NCI-H510A treated with DMSO at 0.1 percent for 48 hours (cell line): Measurements from ENCODE around the gene STK39.

Experiments used
- DNase-seq: peaks from one replicate; lab custom pipeline; 2025; lab: John Stamatoyannopoulos, UW

The STK39 gene

DNA sequence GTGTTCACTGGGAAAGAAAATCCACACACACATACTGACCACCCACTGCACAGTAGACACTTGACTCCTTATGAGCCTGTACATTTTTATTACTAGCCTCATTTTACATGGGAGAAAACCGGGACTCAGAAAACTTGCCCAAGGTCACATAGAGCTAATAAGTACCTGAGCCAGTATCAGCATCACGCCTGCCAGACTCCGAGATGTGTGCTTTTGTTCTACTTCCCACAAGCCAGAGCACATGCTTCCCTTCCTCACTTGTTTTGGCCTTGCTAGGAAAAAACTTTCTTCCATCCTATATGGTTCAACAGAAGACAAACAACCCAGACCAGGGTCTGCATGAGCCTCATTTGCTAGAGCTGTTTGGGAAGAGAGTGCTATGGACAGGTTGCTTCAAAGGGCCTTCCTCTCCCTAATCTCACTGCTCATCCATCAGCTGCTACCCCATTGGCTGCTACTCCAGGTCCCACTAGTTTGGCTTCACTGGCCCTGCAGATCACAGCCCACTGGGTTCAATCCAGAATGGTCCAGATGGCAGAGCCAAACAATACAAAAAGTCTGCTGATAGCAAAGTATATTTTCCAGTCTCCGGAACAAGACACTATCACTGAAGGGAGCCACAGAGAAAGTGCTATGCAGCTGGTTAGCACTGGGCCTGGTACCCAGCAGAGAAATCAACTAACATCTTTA lies 63.9 kb downstream of the STK39 start:
- DNase-seq = no peak

DNA sequence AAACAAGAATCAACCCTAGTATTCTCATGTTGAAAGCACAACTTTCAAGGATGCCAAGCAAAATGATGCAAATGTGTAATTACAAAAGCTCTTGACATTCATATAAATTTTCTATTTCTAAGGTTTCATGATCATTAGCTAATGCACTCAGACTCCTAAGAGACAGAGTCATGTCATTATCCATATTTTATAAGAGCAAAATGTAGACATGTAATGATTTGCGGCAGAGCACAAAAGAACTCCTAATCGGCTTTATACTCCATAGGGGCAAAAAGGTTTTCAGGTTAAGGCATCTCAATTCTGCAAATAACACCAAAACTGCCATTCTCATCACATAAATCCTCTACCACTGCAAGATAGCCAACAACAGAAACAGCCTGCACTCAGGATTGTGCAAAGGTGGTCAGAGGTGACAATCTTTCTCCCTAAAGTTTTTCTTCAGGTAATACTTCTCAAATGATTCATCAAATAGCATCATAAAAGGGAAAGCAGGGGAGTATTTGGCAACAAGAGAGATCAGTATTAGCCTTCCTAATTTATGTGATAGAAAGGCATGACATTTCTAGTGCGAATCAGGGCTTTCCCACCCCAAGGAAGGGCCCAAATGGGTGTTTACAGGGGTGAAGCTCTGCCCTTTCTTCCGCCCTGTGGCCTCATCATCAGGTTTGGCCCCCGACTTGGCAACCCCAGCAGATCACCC lies 64.7 kb downstream of the STK39 start:
- no peak for DNase-seq

DNA sequence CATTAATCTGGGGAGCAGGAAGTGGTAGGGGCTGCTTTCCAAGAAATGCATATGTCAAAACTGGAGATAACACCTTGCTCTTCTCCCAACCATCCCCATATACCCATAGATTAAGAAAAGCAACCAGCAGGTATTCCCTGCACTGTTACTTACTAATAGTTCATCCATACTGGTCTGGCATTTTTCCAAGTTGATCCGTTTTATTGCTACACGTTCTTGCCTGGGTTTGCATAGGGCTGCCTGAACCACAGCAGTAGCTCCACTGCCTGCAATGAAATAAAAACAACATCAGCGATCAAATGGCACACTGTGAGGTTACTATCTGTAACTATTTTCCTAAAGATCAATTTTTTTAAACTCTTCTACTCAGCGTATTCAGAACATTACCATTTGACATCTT lies 65.6 kb downstream of the STK39 start:
- DNase-seq = peak; percentile 30

DNA sequence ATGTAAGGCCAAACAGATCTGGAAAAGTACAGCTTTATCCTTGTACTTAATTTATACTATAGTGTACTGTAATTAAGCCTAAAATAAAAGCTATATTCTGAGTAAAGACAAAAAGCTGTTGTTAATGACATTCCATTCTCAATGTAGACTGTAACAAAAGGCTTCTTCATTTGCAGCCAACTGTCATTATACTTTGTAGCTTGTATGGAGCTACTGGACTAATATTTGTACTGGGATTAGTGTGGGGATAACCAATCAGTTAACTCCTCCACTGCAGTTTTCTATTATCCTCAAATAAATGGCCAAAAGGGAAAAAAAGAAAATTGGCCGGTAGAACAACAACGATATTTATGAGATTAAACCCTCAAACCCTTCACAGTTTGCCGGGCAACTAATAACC lies 66.5 kb downstream of the STK39 start:
- DNase-seq = no peak

DNA sequence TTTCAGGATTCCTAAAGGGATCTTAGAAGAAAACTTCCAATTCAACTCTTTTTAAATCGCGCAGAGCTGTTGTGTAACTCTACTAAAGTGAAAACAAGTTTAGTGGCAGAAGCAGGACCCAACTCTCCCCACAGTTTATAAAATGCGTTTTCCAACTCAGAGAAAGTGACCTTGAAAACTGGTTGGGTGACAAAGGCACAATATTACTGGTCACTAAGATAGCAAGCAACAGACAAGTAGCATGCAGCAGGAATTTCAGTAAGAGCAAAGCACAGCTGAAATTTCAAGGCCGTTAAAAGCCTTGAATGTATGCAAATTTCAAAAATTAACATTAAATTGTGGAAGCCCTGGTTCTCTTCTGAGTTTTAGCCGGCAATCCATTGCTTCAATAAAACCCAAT lies 66.9 kb downstream of the STK39 start:
- DNase-seq = no peak

DNA sequence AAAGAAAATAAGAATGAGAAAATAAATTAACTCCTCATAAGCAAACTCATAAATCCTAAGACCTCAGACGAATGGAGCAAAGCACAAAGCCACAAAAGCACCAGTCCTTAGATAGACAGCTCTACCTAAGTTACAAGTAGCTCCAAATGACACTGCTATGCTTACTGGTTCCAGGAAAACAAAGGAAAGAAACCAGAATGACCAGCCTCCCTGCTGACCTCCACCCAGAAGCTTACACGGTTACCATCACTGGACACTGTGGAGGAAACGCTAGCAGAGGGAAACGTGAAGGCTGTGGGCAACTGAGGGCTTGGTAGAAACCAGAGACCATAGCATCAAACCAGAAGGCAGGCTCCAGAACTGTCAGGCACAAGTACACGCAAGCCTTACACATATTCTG lies 67.8 kb downstream of the STK39 start:
- no peak for DNase-seq

DNA sequence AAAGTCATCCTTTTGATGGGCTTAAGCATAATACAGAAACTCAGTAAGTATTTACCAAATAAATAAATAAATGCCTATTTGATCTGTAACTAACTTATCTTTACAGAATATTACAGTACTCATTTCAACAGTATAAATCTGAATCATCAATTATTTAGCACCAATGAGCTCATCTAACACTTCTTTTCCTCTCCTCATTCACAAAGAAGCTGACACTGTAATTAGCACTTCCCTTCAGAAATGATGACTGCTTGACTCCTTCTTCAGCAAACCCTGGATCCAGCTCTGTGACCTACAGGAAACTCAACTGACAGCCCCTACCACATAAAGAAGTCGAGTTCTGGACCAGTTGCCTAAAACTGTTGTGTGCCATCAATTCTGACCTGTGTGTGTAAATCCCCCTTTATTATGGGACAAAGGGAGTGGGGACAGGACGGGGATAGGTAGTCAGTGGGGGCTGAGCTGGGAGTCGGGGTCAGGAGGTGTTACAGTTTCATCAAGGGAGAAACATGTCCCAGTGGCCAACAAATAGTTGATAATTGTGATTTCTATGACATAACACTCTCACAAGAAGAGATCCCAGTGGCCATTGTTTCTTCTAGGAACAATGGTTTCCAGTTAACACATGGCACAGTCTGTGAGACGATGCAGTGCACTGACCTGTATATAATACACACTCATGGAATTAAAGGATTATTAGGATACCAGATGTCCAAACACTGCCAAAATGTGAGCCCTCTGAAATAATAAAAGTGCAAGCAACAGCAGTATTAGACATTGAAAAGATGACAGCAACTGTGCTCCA lies 68.7 kb downstream of the STK39 start:
- no peak for DNase-seq

DNA sequence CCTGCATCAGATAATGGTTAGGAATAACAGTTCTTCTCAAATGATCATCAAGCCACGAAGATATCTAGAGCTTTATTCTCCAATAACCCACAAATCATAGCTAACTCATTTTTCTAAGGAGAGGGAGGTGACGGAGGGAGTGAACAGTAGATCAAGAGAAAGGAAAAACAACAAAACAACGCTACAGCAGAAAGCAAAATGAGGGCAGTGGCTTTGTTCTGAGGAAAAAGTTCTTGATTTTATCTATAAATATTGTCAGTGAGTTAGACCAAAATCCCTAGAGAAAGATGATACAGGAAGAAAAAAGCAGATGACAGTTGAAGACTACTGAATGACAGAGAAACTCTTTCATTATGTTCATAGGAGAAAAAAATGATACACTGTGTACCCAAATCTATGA lies 71.0 kb downstream of the STK39 start:
- DNase-seq = no peak

DNA sequence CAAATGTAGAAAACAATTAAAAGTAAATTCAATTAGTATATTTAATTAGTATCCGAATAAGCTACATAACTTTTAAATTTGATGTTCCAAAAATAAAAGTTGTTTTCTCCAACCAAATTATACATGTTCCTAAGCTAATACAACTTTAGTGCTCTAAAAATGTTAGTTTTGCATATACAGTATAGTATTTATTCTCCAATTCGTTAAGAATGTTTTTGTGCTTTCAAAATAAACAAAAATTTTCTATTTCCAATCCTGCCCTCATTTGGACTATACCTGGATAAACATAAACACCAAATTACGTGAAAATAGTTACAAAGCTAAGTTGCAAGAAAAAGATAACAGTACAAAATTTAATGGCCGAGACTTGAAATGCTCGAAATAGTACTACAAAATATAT lies 71.9 kb downstream of the STK39 start:
- no peak for DNase-seq

DNA sequence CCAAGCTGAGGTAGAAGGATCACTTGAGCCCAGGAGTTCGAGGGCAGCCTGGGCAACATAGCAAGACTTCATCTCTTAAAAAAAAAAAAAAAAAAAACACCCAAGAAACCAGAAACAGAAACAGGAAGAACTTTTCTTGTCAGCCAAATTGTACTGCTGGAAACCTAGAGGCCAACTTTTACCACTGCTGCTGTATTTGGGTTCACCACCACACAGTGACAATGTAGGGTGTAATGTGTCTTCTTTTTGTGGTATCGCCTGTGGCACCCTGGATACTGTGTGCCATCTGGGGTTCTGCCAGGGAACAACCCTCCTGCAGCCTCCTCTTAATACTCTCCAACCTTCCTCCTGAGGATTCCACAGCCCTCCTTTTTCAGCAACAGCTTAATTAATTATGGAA lies 72.6 kb downstream of the STK39 start:
- DNase-seq = no peak

DNA sequence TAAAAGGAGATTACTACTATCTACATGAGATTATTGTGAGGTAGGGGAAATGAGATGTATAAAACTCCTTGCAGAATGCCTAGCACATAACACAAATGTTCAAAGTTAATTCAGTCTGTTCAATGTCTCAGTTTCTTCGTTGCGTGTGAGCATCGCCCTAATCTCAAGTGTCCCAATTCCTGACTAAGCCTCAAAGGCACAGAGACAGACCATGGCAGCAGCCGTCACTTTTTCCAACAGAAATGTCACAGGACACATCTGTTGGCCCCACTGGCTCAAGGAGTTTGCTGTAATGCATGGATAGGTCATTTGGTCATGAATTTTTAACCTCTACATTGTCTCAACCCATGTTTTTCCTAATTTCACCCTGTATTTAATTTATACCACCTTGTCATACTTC lies 75.3 kb downstream of the STK39 start:
- no peak for DNase-seq

DNA sequence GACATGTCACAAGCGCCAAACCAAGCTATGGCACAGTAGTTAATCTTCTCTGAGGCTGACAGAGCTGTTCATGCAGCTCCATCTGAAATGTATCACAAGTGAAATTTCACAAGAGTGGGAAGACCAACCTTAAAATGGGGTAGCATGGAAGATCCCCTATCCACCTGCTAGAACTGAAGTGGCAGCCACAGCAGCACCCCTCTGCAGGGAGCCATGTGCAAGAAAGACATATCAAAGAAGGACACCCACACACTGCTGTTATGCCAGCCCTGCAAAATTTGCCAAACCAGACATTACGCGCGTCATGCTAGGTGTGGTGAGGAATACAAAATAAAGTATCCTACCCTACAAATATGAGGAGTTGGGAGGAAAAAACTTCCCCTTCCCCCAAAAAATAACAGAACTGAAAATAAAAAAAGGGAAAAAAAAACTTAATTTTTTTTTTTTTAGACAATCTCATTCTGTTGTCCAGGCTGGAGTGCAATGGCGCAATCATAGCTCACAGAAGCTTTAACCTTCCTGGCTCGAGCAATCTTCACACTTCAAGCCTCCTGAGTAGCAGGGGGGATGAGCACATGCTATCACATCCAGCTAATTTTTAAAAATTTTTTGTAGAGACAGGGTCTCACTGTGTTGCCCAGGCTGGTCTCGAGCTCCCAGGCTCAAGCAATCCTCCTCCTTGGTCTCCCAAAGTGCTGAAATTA lies 76.2 kb downstream of the STK39 start:
- no peak for DNase-seq

DNA sequence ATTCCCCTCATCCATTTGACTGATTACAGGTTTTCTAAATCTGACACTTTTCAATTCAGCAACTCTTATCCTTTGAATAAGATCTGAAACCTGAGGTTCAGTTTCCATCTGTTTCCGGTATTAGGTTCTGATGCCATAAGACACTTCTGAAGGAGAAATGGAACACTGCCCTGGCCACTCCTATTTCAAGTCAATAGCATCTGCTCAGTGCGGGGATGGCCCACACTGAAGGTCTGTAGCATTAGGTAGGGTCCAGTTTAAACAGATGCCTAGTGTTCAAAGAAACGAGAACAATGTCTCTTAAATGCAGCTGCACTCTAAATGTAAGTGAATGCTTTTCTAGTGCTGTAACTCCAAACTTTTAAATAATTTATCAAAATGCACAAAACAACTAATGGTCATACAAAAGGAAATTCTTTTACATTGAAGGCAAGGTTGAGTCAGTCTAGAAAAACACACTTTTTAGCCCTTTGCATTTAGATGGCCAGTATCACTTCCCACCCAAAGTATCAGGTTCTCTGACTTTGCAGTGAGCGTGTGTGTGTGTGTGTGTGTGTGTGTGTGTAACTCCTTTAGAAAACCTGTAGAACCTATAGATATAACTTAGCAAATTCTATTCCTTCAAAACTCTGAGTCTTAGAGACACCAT lies 78.2 kb downstream of the STK39 start:
- DNase-seq = no peak

DNA sequence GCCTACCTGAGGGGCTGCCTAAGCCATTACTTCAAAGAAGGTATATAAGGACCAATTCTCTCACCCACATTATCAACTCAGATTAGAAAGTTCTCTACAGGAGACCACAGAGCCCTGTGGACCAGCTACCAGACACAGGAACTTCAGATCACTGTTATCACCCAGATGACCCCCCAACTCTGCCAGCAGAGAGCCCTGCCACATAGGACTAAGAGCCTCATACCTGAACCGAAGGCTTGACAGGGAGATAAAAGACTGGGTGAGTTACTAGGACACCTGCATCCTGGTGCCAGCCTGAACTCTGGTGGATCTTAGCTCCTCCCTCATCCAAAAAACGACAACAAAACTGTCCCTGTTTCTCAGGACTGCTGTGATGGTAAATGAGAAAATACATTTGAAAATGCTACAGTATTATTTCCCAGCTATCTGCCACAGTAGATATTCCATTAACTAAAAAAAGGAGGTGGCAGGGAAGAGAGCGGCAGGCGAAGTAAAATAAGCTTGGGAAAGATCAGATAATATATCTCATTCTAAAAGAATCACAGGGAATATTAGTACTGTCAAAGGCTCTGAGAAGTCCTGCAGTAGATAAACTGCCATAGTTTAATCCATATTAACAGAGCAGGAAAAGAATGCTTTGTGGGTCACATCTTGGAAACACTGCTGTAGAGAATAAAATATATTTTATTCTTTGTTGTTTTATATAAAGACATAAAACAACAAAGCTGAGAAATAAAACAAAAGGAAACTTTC lies 79.7 kb downstream of the STK39 start:
- no peak for DNase-seq

DNA sequence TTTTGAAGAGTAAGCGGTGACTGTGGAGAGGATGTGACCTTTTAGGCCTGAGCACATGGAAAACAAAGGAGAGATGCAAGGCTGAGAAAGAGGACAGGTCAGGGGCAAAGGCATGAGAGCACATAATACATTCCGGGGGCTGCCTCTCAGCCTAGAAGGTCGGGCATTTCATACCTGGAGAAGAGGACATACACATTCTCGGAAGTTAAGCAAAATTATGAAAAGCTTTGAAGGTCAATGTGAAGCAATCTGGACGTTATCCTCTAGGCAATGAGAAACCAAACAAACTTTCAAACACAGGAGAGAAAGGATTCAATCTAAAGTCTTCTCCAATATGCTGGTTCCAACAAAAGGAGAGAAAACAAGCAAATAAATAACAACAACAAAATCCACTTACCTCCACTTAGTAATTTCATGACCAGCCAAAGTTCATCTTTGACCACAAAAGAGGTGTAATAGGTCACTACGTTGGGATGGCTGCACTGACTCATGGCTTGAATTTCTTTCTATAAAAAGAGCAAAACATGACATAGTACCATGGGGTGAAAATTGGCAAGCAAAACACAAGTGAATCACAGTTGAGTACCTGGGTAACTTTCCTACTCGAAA lies 80.4 kb downstream of the STK39 start:
- DNase-seq = no peak

DNA sequence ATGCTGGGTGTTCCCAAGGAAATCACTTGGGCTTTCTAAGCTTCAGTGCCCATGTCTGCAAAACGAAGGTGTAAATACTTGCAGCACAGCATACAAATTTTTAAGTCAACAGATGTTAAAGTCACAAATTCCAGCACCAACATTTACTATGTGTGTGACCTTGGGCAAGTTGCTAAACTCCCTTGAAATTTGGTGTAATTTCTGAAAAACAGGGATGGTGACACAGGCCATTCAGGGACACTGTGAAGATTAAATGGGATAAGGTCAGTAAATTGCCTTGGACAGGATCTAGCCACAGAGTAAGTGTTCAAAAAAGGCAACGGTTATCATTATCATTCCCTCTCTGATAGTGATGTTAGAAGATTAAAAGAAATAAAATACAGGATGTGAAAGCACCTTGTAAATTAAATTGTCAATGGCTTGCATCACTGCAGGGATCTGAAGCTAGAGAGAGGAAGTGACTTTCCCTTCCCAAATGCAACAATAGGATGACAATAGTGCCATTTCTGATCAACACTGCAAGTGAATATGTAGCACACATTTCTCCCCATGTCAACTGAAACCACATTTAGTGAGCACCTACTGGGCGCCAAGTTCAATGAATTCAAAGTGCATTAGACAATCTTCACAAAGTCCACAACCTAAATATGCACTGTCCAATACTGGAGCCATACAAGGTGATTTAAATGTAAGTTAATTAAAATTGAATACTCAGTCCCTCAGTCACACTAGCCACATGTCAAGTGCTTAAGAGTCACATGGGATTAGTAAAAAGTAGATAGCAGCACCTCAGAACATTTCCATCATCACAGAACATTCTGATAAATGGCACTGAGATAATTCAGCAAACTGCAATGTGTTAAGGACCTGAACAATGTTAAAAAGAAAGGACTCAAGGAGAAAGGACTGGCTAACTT lies 81.2 kb downstream of the STK39 start:
- no peak for DNase-seq

DNA sequence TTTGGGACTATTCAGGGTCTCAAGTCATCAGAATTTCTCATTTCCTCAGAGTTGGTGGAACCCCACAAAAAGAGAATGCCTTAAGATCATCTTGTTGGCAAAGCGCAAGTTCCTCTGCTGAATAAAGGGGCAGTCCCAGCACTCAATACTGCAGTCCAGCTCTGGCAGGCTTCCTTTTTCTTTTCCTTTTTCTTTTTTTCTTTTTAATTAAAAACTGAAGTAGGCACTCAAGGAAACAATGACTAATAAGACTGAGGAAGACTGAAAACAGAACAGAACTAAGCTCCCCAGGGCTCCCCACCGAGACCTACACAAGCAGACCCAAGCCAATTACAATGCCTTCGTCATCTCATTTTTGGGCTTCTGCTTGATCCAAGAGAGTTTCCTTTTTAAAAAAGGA lies 82.0 kb downstream of the STK39 start:
- no peak for DNase-seq

DNA sequence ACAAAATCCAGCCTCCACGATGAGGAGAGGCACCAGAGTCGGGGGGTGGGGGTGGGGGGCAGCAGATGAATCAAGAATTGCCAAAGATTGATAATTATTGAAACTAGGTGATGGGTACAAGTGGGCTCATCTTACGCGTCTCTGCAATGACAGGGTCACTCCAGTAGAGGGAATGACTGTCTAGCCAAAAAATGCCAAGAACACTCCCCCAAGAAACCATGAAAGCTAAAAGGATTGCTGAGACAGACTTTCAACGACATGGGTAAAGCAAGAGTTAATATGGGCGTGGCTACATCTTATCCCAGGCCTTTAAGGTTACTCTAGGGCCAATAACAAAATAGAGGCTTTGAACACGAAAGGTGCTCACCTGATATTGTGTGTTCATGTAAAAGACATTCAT lies 86.5 kb downstream of the STK39 start:
- DNase-seq = no peak

DNA sequence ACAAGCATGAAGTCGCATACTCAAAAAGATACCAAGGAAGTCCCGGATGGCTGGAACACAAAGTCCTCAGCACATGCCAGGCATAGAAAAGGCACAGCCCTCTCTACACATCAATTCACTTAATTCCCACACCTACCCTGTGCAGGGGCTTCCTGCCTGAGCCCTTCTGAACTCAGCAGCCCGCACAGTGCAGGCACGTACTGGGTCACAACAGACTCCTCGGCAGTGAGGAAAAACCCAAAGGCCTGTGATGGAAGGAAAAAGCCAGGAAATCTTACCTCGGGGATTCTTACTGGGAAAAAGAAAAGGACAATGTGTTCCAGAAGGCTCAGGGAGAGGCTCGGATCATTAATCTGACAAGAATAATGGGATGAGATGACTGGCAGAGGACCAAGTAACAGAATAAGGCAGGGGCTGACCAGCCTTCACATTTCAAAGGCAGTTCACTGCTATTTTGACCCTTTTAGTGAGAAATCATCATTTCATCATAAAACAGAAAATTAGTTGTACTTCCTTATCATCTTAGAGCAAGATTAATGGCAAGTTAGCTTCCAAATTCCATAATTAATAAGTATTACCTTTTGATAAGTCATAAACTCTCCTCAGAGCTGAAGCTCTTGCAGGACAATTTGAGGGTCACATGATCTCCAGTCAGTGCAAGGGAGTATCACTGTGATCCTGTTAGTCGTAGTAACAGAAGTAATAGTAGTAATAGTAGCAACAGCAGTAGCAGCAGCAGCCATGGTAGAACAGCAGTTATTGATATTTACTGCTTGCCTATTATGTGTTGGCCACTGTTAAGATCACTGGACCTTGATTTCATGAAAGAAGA lies 87.4 kb downstream of the STK39 start:
- DNase-seq = no peak
